GM13976 (cell line): ENCODE measurements around the gene SYK.

Experiments
- DNase-seq: peaks from one replicate; pipeline ENCODE4 v3.0.0; 2012; ENCODE audit warnings: low spot score
- CTCF ChIP-seq: IDR thresholded peaks from 2 replicates; pipeline ENCODE4 v1.5.1; 2012; ENCODE audit warnings: borderline replicate concordance, mild to moderate bottlenecking; ENCODE audit not compliant: insufficient read depth; ENCODE audit errors: extremely low read depth, missing control alignments, control extremely low read depth
- in situ Hi-C: fragments of 300-500 bp; cut with MboI; formaldehyde crosslinking; loops from one replicate; pipeline ENCODE4 v1.12.0; 2022; ENCODE audit warnings: low sequenced_read_pairs, mixed read lengths, inconsistent platforms; ENCODE audit not compliant: unreplicated experiment

Gene SYK

GRCh38 chr9:90868555-90868954 is 66.9 kb downstream of the SYK start:
- TF ChIP-seq CTCF, result no peak
- in situ Hi-C loops, result loop anchor here (25.0 kb wide), 2 partner anchors 631 to 731 kb away; no protein-coding TSS in a partner anchor
- no peak for DNase-seq

GRCh38 chr9:90869361-90869760 is 67.7 kb downstream of the SYK start:
- no peak for DNase-seq
- TF ChIP-seq CTCF, result no peak
- in situ Hi-C loops, result loop anchor here (25.0 kb wide), 2 partner anchors 632 to 732 kb away; no protein-coding TSS in a partner anchor

- in situ Hi-C loops, result loop anchor here (10.0 to 25.0 kb wide), 3 partner anchors 96 to 733 kb away; no protein-coding TSS in a partner anchor
- TF ChIP-seq CTCF, result peak; percentile 70
- DNase-seq, result peak; percentile 52
Observed at GRCh38 chr9:90870621-90871326, 69.2 kb downstream of the SYK start.

GRCh38 chr9:90871327-90871935 is 69.8 kb downstream of the SYK start:
- in situ Hi-C loops, result loop anchor here (10.0 to 25.0 kb wide), 3 partner anchors 97 to 734 kb away; no protein-coding TSS in a partner anchor
- no peak for DNase-seq
- no peak for TF ChIP-seq CTCF

- no peak for TF ChIP-seq CTCF
- in situ Hi-C loops, result loop anchor here (10.0 to 25.0 kb wide), 3 partner anchors 98 to 736 kb away; no protein-coding TSS in a partner anchor
- DNase-seq, result no peak
Observed at GRCh38 chr9:90872835-90873294, 71.2 kb downstream of the SYK start.

- DNase-seq, result no peak
- in situ Hi-C loops, result loop anchor here (10.0 to 25.0 kb wide), 3 partner anchors 99 to 736 kb away; no protein-coding TSS in a partner anchor
- TF ChIP-seq CTCF, result no peak
Observed at GRCh38 chr9:90873422-90873821, 71.8 kb downstream of the SYK start.
